ENCODE measurements around the gene PRKN.

The PRKN gene

GRCh38 chr6:161837854-161838253 is 889.7 kb downstream of the PRKN start:
- TF ChIP-seq CTCF (IDR thresholded peaks at IDR 0.05) = no peak

- no peak for TF ChIP-seq CTCF (IDR thresholded peaks at IDR 0.05)
Observed at GRCh38 chr6:161837449-161837735, 890.2 kb downstream of the PRKN start.

GRCh38 chr6:161836643-161837448 is 890.7 kb downstream of the PRKN start:
- peak; percentile 62 for TF ChIP-seq CTCF (IDR thresholded peaks at IDR 0.05)

GRCh38 chr6:161835500-161836215 is 891.9 kb downstream of the PRKN start:
- no peak for TF ChIP-seq CTCF (IDR thresholded peaks at IDR 0.05)

GRCh38 chr6:161834426-161834825 is 893.1 kb downstream of the PRKN start:
- TF ChIP-seq CTCF (IDR thresholded peaks at IDR 0.05) = no peak

- no peak for TF ChIP-seq CTCF (IDR thresholded peaks at IDR 0.05)
Observed at GRCh38 chr6:161833099-161833860, 894.3 kb downstream of the PRKN start.

- TF ChIP-seq CTCF (IDR thresholded peaks at IDR 0.05) = no peak
Observed at GRCh38 chr6:161832622-161833021, 894.9 kb downstream of the PRKN start.

All from LNCAP (cell line).